WTC11 (cell line): ENCODE data around the gene IL1RAPL1. TPM values are rescaled to one million over a fixed set of nuclear protein-coding genes. Genes with fewer than 3 reads are reported as not detected.

ENCODE experiments used
- ATAC-seq: fragments of 200-7000 bp; cut with Tn5 transposase; 2 replicates; pipeline ENCODE4 v1.10.0; 2021; ENCODE audit warnings: mild to moderate bottlenecking, moderate library complexity
- CTCF ChIA-PET: fragments of 300-600 bp; sonication (Branson Sonifier 250); formaldehyde crosslinking; loops from one replicate; lab custom pipeline; 2021; ENCODE audit warnings: antibody characterized with exemption; lab: Charles Lee
- POLR2A ChIA-PET: fragments of 350-600 bp; sonication (Branson Sonifier 250); formaldehyde crosslinking; loops from one replicate; lab custom pipeline; 2021; ENCODE audit warnings: antibody characterized with exemption; lab: Charles Lee
- DNase-seq: peaks from one replicate; pipeline ENCODE4 v3.0.0; 2021; ENCODE audit warnings: low spot score
- H3K27ac Mint-ChIP-seq: 2 replicates; pipeline ENCODE4 v1.8.0; 2021; ENCODE audit warnings: mixed read lengths
- H3K27me3 Mint-ChIP-seq: 2 replicates; pipeline ENCODE4 v1.8.0; 2021; ENCODE audit warnings: low read depth, mild to moderate bottlenecking, moderate library complexity, mixed read lengths
- H3K36me3 Mint-ChIP-seq: 2 replicates; pipeline ENCODE4 v1.8.0; 2021; ENCODE audit warnings: mixed read lengths
- H3K4me1 Mint-ChIP-seq: 2 replicates; pipeline ENCODE4 v1.8.0; 2022; ENCODE audit warnings: mixed read lengths
- H3K4me3 Mint-ChIP-seq: 2 replicates; pipeline ENCODE4 v1.8.0; 2021; ENCODE audit warnings: mild to moderate bottlenecking, moderate library complexity, mixed read lengths
- H3K9me3 Mint-ChIP-seq: 2 replicates; pipeline ENCODE4 v1.8.0; 2021; ENCODE audit warnings: mixed read lengths
- CREB1 ChIP-seq: sonication (generic); formaldehyde crosslinking; IDR thresholded peaks from 2 replicates; pipeline ENCODE4 v1.8.0; 2023; ENCODE audit warnings: mild to moderate bottlenecking, missing genetic modification reagents
- ESRRA ChIP-seq: sonication (generic); formaldehyde crosslinking; IDR thresholded peaks from 2 replicates; pipeline ENCODE4 v1.8.1; 2022; ENCODE audit warnings: mild to moderate bottlenecking, missing genetic modification reagents, borderline replicate concordance
- GRHL2 ChIP-seq: fragments of 250-450 bp; sonication (Bioruptor Pico); IDR thresholded peaks from 2 replicates; pipeline ENCODE4 v1.8.0; 2022; ENCODE audit warnings: mild to moderate bottlenecking, moderate library complexity; ENCODE audit not compliant: insufficient replicate concordance, severe bottlenecking
- HMGA2 ChIP-seq: fragments of 250-450 bp; sonication (Bioruptor Pico); IDR thresholded peaks from 2 replicates; pipeline ENCODE4 v1.4.0; 2021; ENCODE audit warnings: mild to moderate bottlenecking, moderate library complexity
- NFATC4 ChIP-seq: fragments of 250-450 bp; sonication (Bioruptor Pico); IDR thresholded peaks from 2 replicates; pipeline ENCODE4 v1.9.0; 2021; ENCODE audit warnings: mild to moderate bottlenecking
- NFE2L1 ChIP-seq: sonication (generic); formaldehyde crosslinking; IDR thresholded peaks from 2 replicates; pipeline ENCODE4 v1.8.1; 2023; ENCODE audit warnings: missing genetic modification reagents
- ZBTB21 ChIP-seq: sonication (generic); formaldehyde crosslinking; IDR thresholded peaks from 2 replicates; pipeline ENCODE4 v1.8.1; 2023; ENCODE audit warnings: mild to moderate bottlenecking, missing genetic modification reagents, borderline replicate concordance
- total RNA-seq: library from RNA; stranded (reverse); gene quantifications from 3 replicates; pipeline ENCODE4 v1.2.3, GENCODE V29; 2021
- TF ChIP-seq, protein P1 (sequence below): sonication (generic); formaldehyde crosslinking; IDR thresholded peaks from 2 replicates; pipeline ENCODE4 v1.8.1; 2023; ENCODE audit warnings: mild to moderate bottlenecking, missing genetic modification reagents, moderate library complexity
- TF ChIP-seq, protein P2 (sequence below): fragments of 250-450 bp; sonication (Bioruptor Pico); IDR thresholded peaks from 2 replicates; pipeline ENCODE4 v1.9.0; 2021; ENCODE audit warnings: moderate library complexity, mild to moderate bottlenecking, inconsistent platforms, borderline replicate concordance
- TF ChIP-seq, protein P3 (sequence below): sonication (generic); formaldehyde crosslinking; IDR thresholded peaks from 2 replicates; pipeline ENCODE4 v1.8.1; 2023; ENCODE audit warnings: mild to moderate bottlenecking, missing genetic modification reagents
- TF ChIP-seq, protein P4 (sequence below): sonication (generic); formaldehyde crosslinking; IDR thresholded peaks from 2 replicates; pipeline ENCODE4 v1.8.0; 2023; ENCODE audit warnings: missing genetic modification reagents, mild to moderate bottlenecking, borderline replicate concordance
- TF ChIP-seq, protein P5 (sequence below): sonication (generic); formaldehyde crosslinking; IDR thresholded peaks from 2 replicates; pipeline ENCODE4 v1.8.1; 2022; ENCODE audit warnings: missing genetic modification reagents, borderline replicate concordance
- TF ChIP-seq, protein P6 (sequence below): sonication (generic); formaldehyde crosslinking; IDR thresholded peaks from 2 replicates; pipeline ENCODE4 v1.8.1; 2023; ENCODE audit warnings: mild to moderate bottlenecking, moderate library complexity, missing genetic modification reagents
- TF ChIP-seq, protein P7 (sequence below): fragments of 250-450 bp; sonication (Bioruptor Pico); IDR thresholded peaks from 2 replicates; pipeline ENCODE4 v1.9.0; 2021; ENCODE audit warnings: mild to moderate bottlenecking

Gene IL1RAPL1
- total RNA-seq, 1 experiment from 2014 or later: 0.13 TPM

DNA sequence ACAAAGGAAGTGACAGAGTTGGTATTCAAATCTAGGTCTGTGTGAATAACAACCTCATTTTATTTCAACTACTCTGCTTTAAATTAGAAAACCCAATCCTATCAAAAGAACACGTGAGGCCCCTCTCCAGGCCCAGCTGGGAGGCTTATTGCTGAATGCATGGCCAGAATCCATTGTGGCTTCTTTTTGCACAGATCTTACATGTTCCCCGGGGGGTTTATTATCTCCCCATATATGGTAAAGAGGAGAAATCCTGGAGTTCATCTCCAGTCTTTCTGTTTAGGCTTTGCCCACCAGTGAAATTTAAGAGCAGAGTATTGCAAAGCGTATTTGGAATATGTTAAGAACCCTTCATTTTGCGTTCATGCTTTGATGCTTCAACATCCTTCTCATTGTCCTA is 655.6 kb downstream of the IL1RAPL1 start (continued):
- TF ChIP-seq, protein P1, sequence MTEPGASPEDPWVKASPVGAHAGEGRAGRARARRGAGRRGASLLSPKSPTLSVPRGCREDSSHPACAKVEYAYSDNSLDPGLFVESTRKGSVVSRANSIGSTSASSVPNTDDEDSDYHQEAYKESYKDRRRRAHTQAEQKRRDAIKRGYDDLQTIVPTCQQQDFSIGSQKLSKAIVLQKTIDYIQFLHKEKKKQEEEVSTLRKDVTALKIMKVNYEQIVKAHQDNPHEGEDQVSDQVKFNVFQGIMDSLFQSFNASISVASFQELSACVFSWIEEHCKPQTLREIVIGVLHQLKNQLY (CRISPR knock-in tag): no peak

DNA sequence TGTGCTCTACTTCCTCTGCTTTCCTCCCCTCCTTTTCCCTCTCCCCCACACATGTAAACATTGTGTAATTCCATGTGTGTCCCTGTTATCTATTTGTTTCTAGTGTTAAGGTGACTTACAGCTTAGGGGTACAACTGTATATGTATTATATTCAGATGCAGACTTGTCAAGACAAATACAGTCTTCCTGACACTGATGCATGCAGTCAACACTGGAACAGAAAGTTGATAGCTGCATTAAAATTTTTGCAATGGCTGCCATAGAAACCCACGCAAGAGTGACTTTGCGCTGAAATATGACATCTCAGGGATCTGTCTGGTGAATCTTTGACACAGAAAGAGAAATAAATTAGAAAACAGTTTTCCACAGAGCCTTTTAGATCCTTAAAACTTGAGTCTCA is 656.7 kb downstream of the IL1RAPL1 start:
- H3K4me1 Mint-ChIP-seq: peaks cover 7% of the 10 kb centered on the region; the same call in 1 of the 2 replicates
- no peak overlapping the region for H3K4me3 Mint-ChIP-seq

DNA sequence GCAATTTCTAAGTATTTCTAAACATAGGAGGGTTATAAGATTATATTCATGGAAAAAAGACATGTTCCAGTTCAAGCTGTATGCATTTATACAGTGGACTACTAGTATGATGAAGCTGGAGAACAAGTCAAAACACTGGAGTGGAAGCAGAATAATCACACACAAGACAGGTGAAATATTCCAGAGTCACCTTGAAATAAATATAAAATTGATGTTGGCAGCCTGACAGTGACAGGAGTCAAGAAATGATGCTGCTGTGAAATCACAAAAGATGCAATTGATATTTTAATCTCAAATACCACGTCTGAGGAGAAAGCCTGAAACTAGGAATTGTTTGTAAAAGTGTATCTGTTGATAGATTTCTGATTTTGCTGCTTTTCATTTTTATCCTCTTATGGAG is 667.3 kb downstream of the IL1RAPL1 start:
- no peak for ATAC-seq
- CTCF ChIA-PET: no interaction called here
- no peak overlapping the region for H3K27ac Mint-ChIP-seq
- H3K4me1 Mint-ChIP-seq: no peaks in the 10 kb centered on the region
- no peaks in the 10 kb centered on the region for H3K36me3 Mint-ChIP-seq
- no peak overlapping the region for H3K4me3 Mint-ChIP-seq
- no peaks in the 10 kb centered on the region for H3K9me3 Mint-ChIP-seq
- DNase-seq: no peak
- POLR2A ChIA-PET: no interaction called here
- H3K27me3 Mint-ChIP-seq: no peaks in the 10 kb centered on the region
- TF ChIP-seq, protein P2, sequence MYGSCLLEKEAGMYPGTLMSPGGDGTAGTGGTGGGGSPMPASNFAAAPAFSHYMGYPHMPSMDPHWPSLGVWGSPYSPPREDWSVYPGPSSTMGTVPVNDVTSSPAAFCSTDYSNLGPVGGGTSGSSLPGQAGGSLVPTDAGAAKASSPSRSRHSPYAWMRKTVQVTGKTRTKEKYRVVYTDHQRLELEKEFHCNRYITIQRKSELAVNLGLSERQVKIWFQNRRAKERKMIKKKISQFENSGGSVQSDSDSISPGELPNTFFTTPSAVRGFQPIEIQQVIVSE (CRISPR knock-in tag): no peak
- no peak for TF ChIP-seq GRHL2 (CRISPR knock-in tag)
- TF ChIP-seq, protein P3, sequence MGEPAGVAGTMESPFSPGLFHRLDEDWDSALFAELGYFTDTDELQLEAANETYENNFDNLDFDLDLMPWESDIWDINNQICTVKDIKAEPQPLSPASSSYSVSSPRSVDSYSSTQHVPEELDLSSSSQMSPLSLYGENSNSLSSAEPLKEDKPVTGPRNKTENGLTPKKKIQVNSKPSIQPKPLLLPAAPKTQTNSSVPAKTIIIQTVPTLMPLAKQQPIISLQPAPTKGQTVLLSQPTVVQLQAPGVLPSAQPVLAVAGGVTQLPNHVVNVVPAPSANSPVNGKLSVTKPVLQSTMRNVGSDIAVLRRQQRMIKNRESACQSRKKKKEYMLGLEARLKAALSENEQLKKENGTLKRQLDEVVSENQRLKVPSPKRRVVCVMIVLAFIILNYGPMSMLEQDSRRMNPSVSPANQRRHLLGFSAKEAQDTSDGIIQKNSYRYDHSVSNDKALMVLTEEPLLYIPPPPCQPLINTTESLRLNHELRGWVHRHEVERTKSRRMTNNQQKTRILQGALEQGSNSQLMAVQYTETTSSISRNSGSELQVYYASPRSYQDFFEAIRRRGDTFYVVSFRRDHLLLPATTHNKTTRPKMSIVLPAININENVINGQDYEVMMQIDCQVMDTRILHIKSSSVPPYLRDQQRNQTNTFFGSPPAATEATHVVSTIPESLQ (CRISPR knock-in tag): no peak
- no peak for TF ChIP-seq NFE2L1
- TF ChIP-seq, protein P4, sequence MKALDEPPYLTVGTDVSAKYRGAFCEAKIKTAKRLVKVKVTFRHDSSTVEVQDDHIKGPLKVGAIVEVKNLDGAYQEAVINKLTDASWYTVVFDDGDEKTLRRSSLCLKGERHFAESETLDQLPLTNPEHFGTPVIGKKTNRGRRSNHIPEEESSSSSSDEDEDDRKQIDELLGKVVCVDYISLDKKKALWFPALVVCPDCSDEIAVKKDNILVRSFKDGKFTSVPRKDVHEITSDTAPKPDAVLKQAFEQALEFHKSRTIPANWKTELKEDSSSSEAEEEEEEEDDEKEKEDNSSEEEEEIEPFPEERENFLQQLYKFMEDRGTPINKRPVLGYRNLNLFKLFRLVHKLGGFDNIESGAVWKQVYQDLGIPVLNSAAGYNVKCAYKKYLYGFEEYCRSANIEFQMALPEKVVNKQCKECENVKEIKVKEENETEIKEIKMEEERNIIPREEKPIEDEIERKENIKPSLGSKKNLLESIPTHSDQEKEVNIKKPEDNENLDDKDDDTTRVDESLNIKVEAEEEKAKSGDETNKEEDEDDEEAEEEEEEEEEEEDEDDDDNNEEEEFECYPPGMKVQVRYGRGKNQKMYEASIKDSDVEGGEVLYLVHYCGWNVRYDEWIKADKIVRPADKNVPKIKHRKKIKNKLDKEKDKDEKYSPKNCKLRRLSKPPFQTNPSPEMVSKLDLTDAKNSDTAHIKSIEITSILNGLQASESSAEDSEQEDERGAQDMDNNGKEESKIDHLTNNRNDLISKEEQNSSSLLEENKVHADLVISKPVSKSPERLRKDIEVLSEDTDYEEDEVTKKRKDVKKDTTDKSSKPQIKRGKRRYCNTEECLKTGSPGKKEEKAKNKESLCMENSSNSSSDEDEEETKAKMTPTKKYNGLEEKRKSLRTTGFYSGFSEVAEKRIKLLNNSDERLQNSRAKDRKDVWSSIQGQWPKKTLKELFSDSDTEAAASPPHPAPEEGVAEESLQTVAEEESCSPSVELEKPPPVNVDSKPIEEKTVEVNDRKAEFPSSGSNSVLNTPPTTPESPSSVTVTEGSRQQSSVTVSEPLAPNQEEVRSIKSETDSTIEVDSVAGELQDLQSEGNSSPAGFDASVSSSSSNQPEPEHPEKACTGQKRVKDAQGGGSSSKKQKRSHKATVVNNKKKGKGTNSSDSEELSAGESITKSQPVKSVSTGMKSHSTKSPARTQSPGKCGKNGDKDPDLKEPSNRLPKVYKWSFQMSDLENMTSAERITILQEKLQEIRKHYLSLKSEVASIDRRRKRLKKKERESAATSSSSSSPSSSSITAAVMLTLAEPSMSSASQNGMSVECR (CRISPR knock-in tag): no peak
- TF ChIP-seq HMGA2 (CRISPR knock-in tag): no peak
- TF ChIP-seq, protein P5, sequence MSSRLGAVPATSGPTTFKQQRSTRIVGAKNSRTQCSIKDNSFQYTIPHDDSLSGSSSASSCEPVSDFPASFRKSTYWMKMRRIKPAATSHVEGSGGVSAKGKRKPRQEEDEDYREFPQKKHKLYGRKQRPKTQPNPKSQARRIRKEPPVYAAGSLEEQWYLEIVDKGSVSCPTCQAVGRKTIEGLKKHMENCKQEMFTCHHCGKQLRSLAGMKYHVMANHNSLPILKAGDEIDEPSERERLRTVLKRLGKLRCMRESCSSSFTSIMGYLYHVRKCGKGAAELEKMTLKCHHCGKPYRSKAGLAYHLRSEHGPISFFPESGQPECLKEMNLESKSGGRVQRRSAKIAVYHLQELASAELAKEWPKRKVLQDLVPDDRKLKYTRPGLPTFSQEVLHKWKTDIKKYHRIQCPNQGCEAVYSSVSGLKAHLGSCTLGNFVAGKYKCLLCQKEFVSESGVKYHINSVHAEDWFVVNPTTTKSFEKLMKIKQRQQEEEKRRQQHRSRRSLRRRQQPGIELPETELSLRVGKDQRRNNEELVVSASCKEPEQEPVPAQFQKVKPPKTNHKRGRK: no peak
- TF ChIP-seq CREB1: no peak

More for the DNA sequence above, 656.7 kb downstream of the IL1RAPL1 start:
- no peak for DNase-seq
- H3K36me3 Mint-ChIP-seq: no peaks in the 10 kb centered on the region
- ATAC-seq: no peak
- H3K9me3 Mint-ChIP-seq: no peaks in the 10 kb centered on the region
- H3K27me3 Mint-ChIP-seq: peaks cover 21% of the 10 kb centered on the region
- no peak overlapping the region for H3K27ac Mint-ChIP-seq
- CTCF ChIA-PET: no interaction called here
- POLR2A ChIA-PET: no interaction called here
- TF ChIP-seq, protein P6, sequence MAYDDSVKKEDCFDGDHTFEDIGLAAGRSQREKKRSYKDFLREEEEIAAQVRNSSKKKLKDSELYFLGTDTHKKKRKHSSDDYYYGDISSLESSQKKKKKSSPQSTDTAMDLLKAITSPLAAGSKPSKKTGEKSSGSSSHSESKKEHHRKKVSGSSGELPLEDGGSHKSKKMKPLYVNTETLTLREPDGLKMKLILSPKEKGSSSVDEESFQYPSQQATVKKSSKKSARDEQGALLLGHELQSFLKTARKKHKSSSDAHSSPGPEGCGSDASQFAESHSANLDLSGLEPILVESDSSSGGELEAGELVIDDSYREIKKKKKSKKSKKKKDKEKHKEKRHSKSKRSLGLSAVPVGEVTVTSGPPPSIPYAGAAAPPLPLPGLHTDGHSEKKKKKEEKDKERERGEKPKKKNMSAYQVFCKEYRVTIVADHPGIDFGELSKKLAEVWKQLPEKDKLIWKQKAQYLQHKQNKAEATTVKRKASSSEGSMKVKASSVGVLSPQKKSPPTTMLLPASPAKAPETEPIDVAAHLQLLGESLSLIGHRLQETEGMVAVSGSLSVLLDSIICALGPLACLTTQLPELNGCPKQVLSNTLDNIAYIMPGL (CRISPR knock-in tag): no peak
- TF ChIP-seq ZBTB21 (CRISPR knock-in tag) (no peak), ESRRA (CRISPR knock-in tag) (no peak), GRHL2 (CRISPR knock-in tag) (no peak), CREB1 (no peak), NFATC4 (no peak), NFE2L1 (no peak)
- TF ChIP-seq, protein P7, sequence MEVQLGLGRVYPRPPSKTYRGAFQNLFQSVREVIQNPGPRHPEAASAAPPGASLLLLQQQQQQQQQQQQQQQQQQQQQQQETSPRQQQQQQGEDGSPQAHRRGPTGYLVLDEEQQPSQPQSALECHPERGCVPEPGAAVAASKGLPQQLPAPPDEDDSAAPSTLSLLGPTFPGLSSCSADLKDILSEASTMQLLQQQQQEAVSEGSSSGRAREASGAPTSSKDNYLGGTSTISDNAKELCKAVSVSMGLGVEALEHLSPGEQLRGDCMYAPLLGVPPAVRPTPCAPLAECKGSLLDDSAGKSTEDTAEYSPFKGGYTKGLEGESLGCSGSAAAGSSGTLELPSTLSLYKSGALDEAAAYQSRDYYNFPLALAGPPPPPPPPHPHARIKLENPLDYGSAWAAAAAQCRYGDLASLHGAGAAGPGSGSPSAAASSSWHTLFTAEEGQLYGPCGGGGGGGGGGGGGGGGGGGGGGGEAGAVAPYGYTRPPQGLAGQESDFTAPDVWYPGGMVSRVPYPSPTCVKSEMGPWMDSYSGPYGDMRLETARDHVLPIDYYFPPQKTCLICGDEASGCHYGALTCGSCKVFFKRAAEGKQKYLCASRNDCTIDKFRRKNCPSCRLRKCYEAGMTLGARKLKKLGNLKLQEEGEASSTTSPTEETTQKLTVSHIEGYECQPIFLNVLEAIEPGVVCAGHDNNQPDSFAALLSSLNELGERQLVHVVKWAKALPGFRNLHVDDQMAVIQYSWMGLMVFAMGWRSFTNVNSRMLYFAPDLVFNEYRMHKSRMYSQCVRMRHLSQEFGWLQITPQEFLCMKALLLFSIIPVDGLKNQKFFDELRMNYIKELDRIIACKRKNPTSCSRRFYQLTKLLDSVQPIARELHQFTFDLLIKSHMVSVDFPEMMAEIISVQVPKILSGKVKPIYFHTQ: no peak
- TF ChIP-seq, protein P5: no peak
